Left ventricle myocardium superior (tissue), 1 donor: ENCODE measurements around the gene ABHD12. TPM values are rescaled to one million over a fixed set of nuclear protein-coding genes. Genes with fewer than 3 reads are reported as not detected.
"Not testable (repeated sequence)": the region's sequence is repeated elsewhere in the genome, so short reads cannot be mapped to it uniquely, and the experiment has no call there.

Source experiments
- ATAC-seq: fragments of 200-7000 bp; cut with Tn5 transposase; one replicate; pipeline ENCODE4 v1.9.1; 2020; ENCODE audit warnings: mild to moderate bottlenecking, moderate library complexity
- DNase-seq: peaks from one replicate; pipeline ENCODE4 v3.0.0-alpha.2; 2020
- intact Hi-C: fragments of 100-400 bp; cut with micrococcal nuclease; formaldehyde crosslinking; loops from one replicate; pipeline ENCODE4 v1.11.0; 2022
- long read RNA-seq: library from polyadenylated mRNA; unstranded; transcript quantifications from one replicate; pipeline ENCODE4 v2.0.0, GENCODE V29; 2021
- total RNA-seq: library from RNA; stranded (reverse); fragmentation: NEBNext Ultra II Directional; extraction: Animal tissue kit (Norgen Biotek cat#: 25700); gene quantifications from one replicate; pipeline ENCODE4 v1.2.1, GENCODE V29; 2021
- donor health status: DM: no; HTN: yes; CAD: no; lungs with severe emphysema.

Gene ABHD12
- total RNA-seq, result 21.3 TPM
- long read RNA-seq, transcript ABHD12-201 (13 exons, 2,117 nt), result major isoform, 75 of 122 reads
- long read RNA-seq, transcript ABHD12-202 (13 exons, 1,725 nt), result minor isoform, 10 of 122 reads
- long read RNA-seq, partial matches to known transcripts, result 6 of 122 reads
- long read RNA-seq, other reads (novel, unspliced or antisense), result 31 of 122 reads

- intact Hi-C loops, result loop anchor here (10.0 kb wide), 1 partner anchor 316 kb away; no protein-coding TSS in a partner anchor
- DNase-seq, result peak; percentile 98
- peak; percentile 99 for ATAC-seq
These were observed at the start of gene ABHD12 for GRCh38 chr20:25390538-25391528. TSS of gene ABHD12 (minus strand) at chr20:25390835. CDS start at chr20:25390703, 132 bp downstream.

- ATAC-seq, result no peak
- intact Hi-C loops, result no loop called here
- no peak for DNase-seq
These were observed 48.7 kb upstream of the ABHD12 start for GRCh38 chr20:25439328-25439727.

- ATAC-seq, result peak; percentile 52
- intact Hi-C loops, result no loop called here
These were observed 46.5 kb upstream of the ABHD12 start for GRCh38 chr20:25437153-25437581.

GRCh38 chr20:25424536-25424935 is 33.9 kb upstream of the ABHD12 start:
- intact Hi-C loops, result no loop called here
- DNase-seq (no peak), ATAC-seq (no peak)

More at GRCh38 chr20:25437153-25437581, 46.5 kb upstream of the ABHD12 start:
- DNase-seq, result no peak

GRCh38 chr20:25422032-25422431 is 31.4 kb upstream of the ABHD12 start:
- intact Hi-C loops, result no loop called here
- ATAC-seq, result no peak
- DNase-seq, result no peak

GRCh38 chr20:25421102-25421501 is 30.5 kb upstream of the ABHD12 start:
- intact Hi-C loops, result no loop called here
- ATAC-seq, result no peak
- DNase-seq, result no peak

GRCh38 chr20:25418776-25419175 is 28.1 kb upstream of the ABHD12 start:
- DNase-seq (no peak), ATAC-seq (no peak)
- intact Hi-C loops, result no loop called here

- intact Hi-C loops, result no loop called here
- DNase-seq (no peak), ATAC-seq (no peak)
These were observed 18.3 kb upstream of the ABHD12 start for GRCh38 chr20:25408890-25409289.

GRCh38 chr20:25408170-25408547 is 17.5 kb upstream of the ABHD12 start:
- intact Hi-C loops, result no loop called here
- DNase-seq, result no peak
- no peak for ATAC-seq

GRCh38 chr20:25407311-25408169 is 16.9 kb upstream of the ABHD12 start, which contains the start of gene GINS1:
TSS of gene GINS1 (plus strand) at chr20:25407673. CDS start at chr20:25407821, 148 bp downstream.
- ATAC-seq (peak; percentile 97), DNase-seq (peak; percentile 86)
- intact Hi-C loops, result no loop called here

GRCh38 chr20:25402583-25402982 is 11.9 kb upstream of the ABHD12 start:
- ATAC-seq (no peak), DNase-seq (no peak)
- intact Hi-C loops, result no loop called here

- DNase-seq, intact Hi-C loops, ATAC-seq: not testable (repeated sequence)
These were observed 9.7 kb upstream of the ABHD12 start for GRCh38 chr20:25400291-25400732.

- no peak for DNase-seq
These were observed 8.4 kb upstream of the ABHD12 start for GRCh38 chr20:25399037-25399430.

GRCh38 chr20:25398376-25399036 is 7.9 kb upstream of the ABHD12 start:
- ATAC-seq (no peak), DNase-seq (no peak)
- intact Hi-C loops, result loop anchor here (10.0 kb wide), 1 partner anchor 324 kb away; no protein-coding TSS in a partner anchor

More at GRCh38 chr20:25399037-25399430, 8.4 kb upstream of the ABHD12 start:
- intact Hi-C loops, result loop anchor here (10.0 kb wide), 1 partner anchor 324 kb away; no protein-coding TSS in a partner anchor
- ATAC-seq, result peak; percentile 89

GRCh38 chr20:25397821-25398220 is 7.2 kb upstream of the ABHD12 start:
- ATAC-seq (no peak), DNase-seq (no peak)
- intact Hi-C loops, result loop anchor here (10.0 kb wide), 1 partner anchor 323 kb away; no protein-coding TSS in a partner anchor

GRCh38 chr20:25397096-25397495 is 6.5 kb upstream of the ABHD12 start:
- intact Hi-C loops, result loop anchor here (10.0 kb wide), 1 partner anchor 322 kb away; no protein-coding TSS in a partner anchor
- no peak for DNase-seq
- no peak for ATAC-seq

GRCh38 chr20:25394996-25395395 is 4.4 kb upstream of the ABHD12 start:
- intact Hi-C loops, result loop anchor here (10.0 kb wide), 1 partner anchor 320 kb away; no protein-coding TSS in a partner anchor
- no peak for DNase-seq

GRCh38 chr20:25394276-25394675 is 3.6 kb upstream of the ABHD12 start:
- no peak for ATAC-seq
- intact Hi-C loops, result loop anchor here (10.0 kb wide), 1 partner anchor 319 kb away; no protein-coding TSS in a partner anchor
- DNase-seq, result no peak

More at GRCh38 chr20:25394996-25395395, 4.4 kb upstream of the ABHD12 start:
- ATAC-seq, result no peak
